ENCODE results near the gene DCAF12.
A peak's percentile ranks its signal among the peaks of the same experiment; 100 is the strongest.

Gene DCAF12

GRCh38 chr9:34059281-34059680 is 67.2 kb downstream of the DCAF12 start:
- Histone ChIP-seq H3K27ac (ENCODE audit: low read length) (no peak overlapping the region), H3K9me2 (replicated peaks; ENCODE audit: insufficient read depth, low read length) (no peaks in the 10 kb centered on the region), H3K4me1 (ENCODE audit: low read length) (no peaks in the 10 kb centered on the region), H3K9me3 (replicated peaks; ENCODE audit: insufficient read depth, low read length) (no peaks in the 10 kb centered on the region), H3K27me3 (replicated peaks; ENCODE audit: insufficient read depth, low read length) (no peaks in the 10 kb centered on the region), H2AFZ (ENCODE audit: low read length) (no peak overlapping the region), H3K79me2 (ENCODE audit: low read length) (no peaks in the 10 kb centered on the region), H4K20me1 (ENCODE audit: insufficient read depth, low read length) (no peaks in the 10 kb centered on the region), H3K36me3 (replicated peaks; ENCODE audit: insufficient read depth, low read length) (no peaks in the 10 kb centered on the region), H3K9ac (ENCODE audit: low read length) (no peak overlapping the region), H3K4me3 (ENCODE audit: low read length) (no peak overlapping the region), H3K4me2 (ENCODE audit: low read depth, low read length) (no peak overlapping the region), H3F3A (ENCODE audit: insufficient read depth, low read length) (no peaks in the 10 kb centered on the region)
- DNase-seq: no peak
- TF ChIP-seq EZH2phosphoT487 (IDR thresholded peaks at IDR 0.05; ENCODE audit: low read length) (no peak), EZH2 (optimal IDR thresholded peaks at IDR 0.05; ENCODE audit: low read depth, low read length) (no peak), CTCF (IDR thresholded peaks at IDR 0.05; ENCODE audit: low read length) (no peak)

- Histone ChIP-seq H3F3A (ENCODE audit: insufficient read depth, low read length) (peaks cover 25% of the 10 kb centered on the region), H3K79me2 (ENCODE audit: low read length) (peaks cover 38% of the 10 kb centered on the region), H3K9me3 (replicated peaks; ENCODE audit: insufficient read depth, low read length) (no peaks in the 10 kb centered on the region), H3K4me3 (ENCODE audit: low read length) (peak overlapping the region; percentile 97), H3K9ac (ENCODE audit: low read length) (peak overlapping the region; percentile 98), H2AFZ (ENCODE audit: low read length) (peak overlapping the region; percentile 92), H3K27ac (ENCODE audit: low read length) (peak overlapping the region; percentile 88; the same call in 1 of the 2 replicates), H3K36me3 (replicated peaks; ENCODE audit: insufficient read depth, low read length) (no peaks in the 10 kb centered on the region; the same call in 1 of the 2 replicates), H3K9me2 (replicated peaks; ENCODE audit: insufficient read depth, low read length) (no peaks in the 10 kb centered on the region), H4K20me1 (ENCODE audit: insufficient read depth, low read length) (0 out of 2 replicates have a peak, but pooled peaks cover 5% of the 10 kb centered on the region), H3K4me2 (ENCODE audit: low read depth, low read length) (peak overlapping the region; percentile 86), H3K4me1 (ENCODE audit: low read length) (peaks cover 28% of the 10 kb centered on the region), H3K27me3 (replicated peaks; ENCODE audit: insufficient read depth, low read length) (no peaks in the 10 kb centered on the region)
- DNase-seq: no peak
- TF ChIP-seq CTCF (IDR thresholded peaks at IDR 0.05; ENCODE audit: low read length): no peak
- no peak for TF ChIP-seq EZH2phosphoT487 (IDR thresholded peaks at IDR 0.05; ENCODE audit: low read length)
- no peak for TF ChIP-seq EZH2 (optimal IDR thresholded peaks at IDR 0.05; ENCODE audit: low read depth, low read length)
Observed at GRCh38 chr9:34049630-34050384, 76.7 kb downstream of the DCAF12 start.

GRCh38 chr9:34048727-34049629 is 77.5 kb downstream of the DCAF12 start, which contains the start of gene UBAP2:
Gene UBAP2 (minus strand): TSS chr9:34048887. CDS start chr9:34017148, 31,739 bp downstream.
- no peaks in the 10 kb centered on the region; the same call in 1 of the 2 replicates for H3K36me3 ChIP-seq (replicated peaks; ENCODE audit: insufficient read depth, low read length)
- no peak for TF ChIP-seq CTCF (IDR thresholded peaks at IDR 0.05; ENCODE audit: low read length)
- no peak for TF ChIP-seq EZH2 (optimal IDR thresholded peaks at IDR 0.05; ENCODE audit: low read depth, low read length)
- TF ChIP-seq EZH2phosphoT487 (IDR thresholded peaks at IDR 0.05; ENCODE audit: low read length): no peak
- peak within 1 kb of the TSS; percentile 92 for H2AFZ ChIP-seq (ENCODE audit: low read length)
- H3F3A ChIP-seq (ENCODE audit: insufficient read depth, low read length): peaks cover 25% of the 10 kb centered on the region
- peak within 1 kb of the TSS; percentile 94 for H3K4me2 ChIP-seq (ENCODE audit: low read depth, low read length)
- H4K20me1 ChIP-seq (ENCODE audit: insufficient read depth, low read length): 0 out of 2 replicates have a peak, but pooled peaks cover 5% of the 10 kb centered on the region
- H3K27ac ChIP-seq (ENCODE audit: low read length): peak within 1 kb of the TSS; percentile 88
- no peaks in the 10 kb centered on the region for H3K9me2 ChIP-seq (replicated peaks; ENCODE audit: insufficient read depth, low read length)
- H3K4me3 ChIP-seq (ENCODE audit: low read length): peak within 1 kb of the TSS; percentile 97
- peaks cover 28% of the 10 kb centered on the region for H3K4me1 ChIP-seq (ENCODE audit: low read length)
- no peaks in the 10 kb centered on the region for H3K27me3 ChIP-seq (replicated peaks; ENCODE audit: insufficient read depth, low read length)
- peaks cover 47% of the 10 kb centered on the region for H3K79me2 ChIP-seq (ENCODE audit: low read length)
- H3K9me3 ChIP-seq (replicated peaks; ENCODE audit: insufficient read depth, low read length): no peaks in the 10 kb centered on the region
- peak within 1 kb of the TSS; percentile 98 for H3K9ac ChIP-seq (ENCODE audit: low read length)
- peak; percentile 98 for DNase-seq

Data from MM.1S (cell line).